Suprapubic skin (tissue), 4 donors: ENCODE measurements around the gene CNTD1.

Source experiments
- EP300 ChIP-seq: sonication (generic); formaldehyde crosslinking; IDR thresholded peaks from one replicate; pipeline ENCODE4 v1.6.1; 2017; ENCODE audit warnings: antibody characterized with exemption
- POLR2AphosphoS5 ChIP-seq, 3 donors: sonication (generic); formaldehyde crosslinking; IDR thresholded peaks; one replicate each; pipeline ENCODE4 v1.6.1; 2017; ENCODE audit warnings: antibody characterized with exemption in 3 of 3
- TF ChIP-seq, protein P1 (sequence below), 2 donors: fragments of 200-600 bp in 1 of 2; fragments of 450-650 bp in 1 of 2; sonication (generic) in 1 of 2; IDR thresholded peaks; one replicate each; pipeline ENCODE4 v1.5.1; 2016 to 2019; ENCODE audit warnings: antibody characterized with exemption in 2 of 2, mild to moderate bottlenecking in 1 of 2, moderate library complexity in 1 of 2

GRCh38 chr17:42846594-42847280, 48.1 kb downstream of the CNTD1 start:
- TF ChIP-seq, protein P1, sequence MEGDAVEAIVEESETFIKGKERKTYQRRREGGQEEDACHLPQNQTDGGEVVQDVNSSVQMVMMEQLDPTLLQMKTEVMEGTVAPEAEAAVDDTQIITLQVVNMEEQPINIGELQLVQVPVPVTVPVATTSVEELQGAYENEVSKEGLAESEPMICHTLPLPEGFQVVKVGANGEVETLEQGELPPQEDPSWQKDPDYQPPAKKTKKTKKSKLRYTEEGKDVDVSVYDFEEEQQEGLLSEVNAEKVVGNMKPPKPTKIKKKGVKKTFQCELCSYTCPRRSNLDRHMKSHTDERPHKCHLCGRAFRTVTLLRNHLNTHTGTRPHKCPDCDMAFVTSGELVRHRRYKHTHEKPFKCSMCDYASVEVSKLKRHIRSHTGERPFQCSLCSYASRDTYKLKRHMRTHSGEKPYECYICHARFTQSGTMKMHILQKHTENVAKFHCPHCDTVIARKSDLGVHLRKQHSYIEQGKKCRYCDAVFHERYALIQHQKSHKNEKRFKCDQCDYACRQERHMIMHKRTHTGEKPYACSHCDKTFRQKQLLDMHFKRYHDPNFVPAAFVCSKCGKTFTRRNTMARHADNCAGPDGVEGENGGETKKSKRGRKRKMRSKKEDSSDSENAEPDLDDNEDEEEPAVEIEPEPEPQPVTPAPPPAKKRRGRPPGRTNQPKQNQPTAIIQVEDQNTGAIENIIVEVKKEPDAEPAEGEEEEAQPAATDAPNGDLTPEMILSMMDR (IDR thresholded peaks at IDR 0.05) = no peak
- TF ChIP-seq POLR2AphosphoS5 (IDR thresholded peaks at IDR 0.05) (no peak), EP300 (no peak)
